GM18519 (cell line): ENCODE data around the gene PRR11.
"Not testable (repeated sequence)": the region's sequence is repeated elsewhere in the genome, so short reads cannot be mapped to it uniquely, and the experiment has no call there.

Experiments used
- ATAC-seq: cut with Tn5 transposase; IDR thresholded peaks from one replicate; pipeline ENCODE4 v1.9.1; 2021; ENCODE audit warnings: mild to moderate bottlenecking, moderate library complexity; ENCODE audit not compliant: unreplicated experiment, low FRiP score

The PRR11 gene

DNA sequence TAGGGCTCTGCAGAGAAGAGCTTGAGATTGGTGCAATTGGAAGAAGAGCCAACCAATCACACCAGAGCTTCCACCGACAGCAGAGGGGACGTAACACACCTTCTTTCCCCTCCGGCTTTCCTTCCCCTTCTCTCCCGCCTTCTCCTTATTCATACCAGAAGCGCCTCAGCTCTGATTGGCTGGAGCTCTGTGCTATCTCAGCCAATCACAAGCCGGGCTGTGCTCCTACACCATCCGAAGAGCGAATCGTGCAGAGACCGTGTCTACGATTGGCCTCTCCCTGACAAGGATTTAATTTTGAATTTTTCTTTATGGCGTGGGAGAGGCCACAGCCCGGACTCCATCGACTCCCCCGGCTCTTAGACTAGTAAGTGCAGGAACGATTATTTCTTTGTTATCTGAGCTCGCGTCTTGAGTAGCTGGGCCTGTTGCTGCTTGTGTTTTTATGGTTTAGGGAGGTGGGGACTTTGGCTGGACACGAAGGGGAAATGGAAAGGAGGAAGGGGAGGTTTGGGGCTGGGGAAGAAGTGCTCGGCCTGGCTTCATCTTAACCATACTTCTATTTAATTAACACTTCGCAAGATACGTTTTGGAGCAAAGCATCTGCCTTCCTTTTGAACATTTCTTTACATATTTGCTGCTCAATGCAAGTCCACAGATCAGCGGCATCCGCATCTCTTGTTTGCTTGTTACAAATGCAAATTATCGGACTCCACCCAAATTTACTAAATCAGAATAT, at the start of gene PRR11:
Gene PRR11 (plus strand): TSS at position 308 of the 739 bp plus-strand sequence. CDS start 14,007 bp downstream, outside the sequence.
- peak; percentile 72 for ATAC-seq

DNA sequence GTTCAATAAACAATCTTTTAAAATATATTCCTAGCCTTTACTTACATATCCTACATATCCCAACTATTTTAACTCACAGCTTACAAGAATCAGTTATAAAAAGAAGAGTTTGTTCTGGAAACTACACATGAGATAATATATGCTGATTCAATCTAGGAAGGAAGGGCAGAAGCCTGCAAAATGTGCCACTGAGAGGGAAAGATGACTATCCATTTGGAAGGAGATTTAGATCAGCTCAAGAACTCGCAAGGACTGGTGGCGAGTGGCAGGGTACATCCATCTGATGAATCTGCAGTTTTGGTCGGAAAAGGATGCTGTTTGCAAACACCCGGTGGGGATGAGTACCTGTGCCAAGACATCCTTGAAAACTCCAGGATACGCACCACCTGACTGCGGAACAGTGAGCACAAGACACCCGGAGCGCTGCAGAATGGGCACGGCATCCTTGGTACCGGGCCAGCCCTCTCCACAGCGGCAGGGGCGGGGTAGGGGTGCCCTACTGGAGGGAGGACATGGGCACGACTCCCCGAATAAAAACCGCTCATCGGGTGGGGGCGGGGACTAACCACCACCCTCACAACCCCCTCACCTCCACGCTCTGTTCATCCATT, 49.6 kb upstream of the PRR11 start:
- ATAC-seq, result peak; percentile 3

DNA sequence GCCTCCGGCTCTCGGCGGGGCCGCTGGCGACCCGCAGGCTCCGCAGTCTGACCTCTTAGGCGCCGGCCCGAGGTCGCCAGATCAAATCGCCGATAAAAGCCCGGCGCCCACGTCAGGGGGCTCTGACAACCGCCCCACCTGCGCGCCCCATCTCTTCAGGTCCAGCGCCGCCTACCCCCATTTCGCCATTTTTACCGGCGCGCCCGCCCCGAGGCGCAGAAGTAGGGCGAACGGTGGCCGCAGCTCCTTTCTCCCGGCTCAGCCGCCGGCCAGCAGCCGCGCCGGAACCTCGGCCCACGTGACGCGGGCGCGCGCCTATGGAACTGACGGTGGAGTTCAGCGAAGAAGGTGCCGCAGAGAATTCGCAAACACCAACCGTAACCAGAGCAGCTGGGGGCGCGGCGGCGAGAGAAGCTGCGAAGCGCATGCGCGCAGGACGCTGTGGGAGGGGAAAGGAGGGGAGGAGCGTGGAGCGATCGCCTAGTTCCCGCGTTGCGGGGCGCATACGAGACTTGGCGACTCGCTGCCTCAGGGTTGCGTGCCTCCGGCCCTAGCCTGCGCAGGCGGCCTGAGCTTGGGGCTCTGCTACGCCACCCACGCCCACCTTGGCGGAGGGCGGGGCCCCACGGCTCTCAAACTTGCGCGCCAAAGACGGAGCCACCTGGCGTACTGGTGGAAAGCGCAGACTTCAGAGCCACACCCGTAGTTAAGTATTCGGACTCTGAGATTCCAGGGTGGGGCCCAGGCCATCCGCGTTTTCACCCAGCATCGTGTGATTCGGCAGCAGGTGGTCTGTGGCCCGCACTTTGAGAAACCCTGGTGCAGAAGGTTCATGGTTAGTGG, 48.9 kb upstream of the PRR11 start, which contains the start of gene TRIM37:
Gene TRIM37 (minus strand): TSS at position 418 of the 843 bp plus-strand sequence. CDS start 419 bp downstream, outside the sequence.
- ATAC-seq, result peak; percentile 83

DNA sequence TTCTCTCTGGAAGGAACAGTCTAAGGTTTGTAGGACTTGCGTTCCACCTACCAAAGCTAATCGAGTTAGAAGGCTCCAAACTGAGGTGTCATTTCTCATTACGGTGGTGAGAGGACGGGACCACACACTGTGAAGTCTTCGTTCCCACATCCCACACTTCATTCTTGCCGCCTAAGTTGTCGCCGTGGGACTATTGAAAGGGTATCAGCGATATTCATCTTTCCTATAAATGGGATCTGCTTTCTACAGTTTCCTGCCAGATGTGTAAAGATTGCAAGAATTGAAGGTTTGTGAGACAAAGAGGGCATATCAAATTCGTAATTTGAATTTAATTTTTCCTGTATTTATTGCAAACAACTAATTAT, 48.3 kb upstream of the PRR11 start:
- no peak for ATAC-seq

DNA sequence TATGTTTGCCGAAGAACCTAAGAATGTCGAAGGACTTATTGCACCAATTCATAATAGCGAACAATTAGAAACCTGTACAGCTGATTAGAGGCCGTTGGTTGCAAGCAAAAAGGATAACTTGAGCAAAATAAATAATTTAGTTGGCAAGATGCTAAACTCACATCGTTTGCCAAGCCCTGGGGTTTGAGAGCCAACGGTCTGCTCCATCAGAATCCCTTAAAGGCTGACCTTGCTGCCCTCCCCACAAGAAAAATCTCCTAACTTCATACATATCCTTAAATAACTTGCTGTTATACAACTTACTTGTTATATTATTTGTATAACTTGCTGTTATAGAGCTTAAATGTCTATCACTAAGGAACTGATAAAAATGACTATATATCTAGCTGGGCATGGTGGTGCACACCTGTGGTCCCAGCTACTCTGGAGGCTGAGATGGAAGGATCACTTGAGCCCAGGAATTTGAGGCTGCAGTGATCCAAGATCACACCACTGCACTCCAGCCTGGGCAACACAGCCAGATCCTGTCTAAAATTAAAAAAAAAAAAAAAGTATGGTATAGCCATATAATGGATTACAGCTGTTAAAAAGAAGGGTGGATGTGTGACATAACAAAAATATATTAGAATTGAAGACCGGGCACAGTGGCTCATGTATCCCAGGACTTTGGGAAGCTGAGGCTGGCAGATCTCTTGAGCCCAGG, 47.0 kb upstream of the PRR11 start:
- no peak for ATAC-seq

DNA sequence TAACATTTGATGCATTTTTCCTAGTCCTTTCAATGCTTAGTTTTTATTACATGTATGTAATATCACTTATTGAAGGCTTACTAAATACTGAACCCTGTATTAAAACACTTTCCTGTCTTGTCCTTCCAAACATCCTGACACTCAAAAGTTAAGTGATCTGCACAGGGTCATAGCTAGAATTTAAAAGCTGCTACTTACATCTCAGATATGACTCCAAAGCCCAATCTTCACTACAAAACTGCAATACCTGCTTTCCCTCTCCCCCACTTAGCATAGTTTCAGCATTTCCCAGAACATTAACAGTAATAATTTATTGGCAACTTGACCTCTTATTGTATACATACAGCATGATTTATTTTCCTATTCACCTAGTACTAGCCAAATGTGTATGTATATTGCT, 44.6 kb upstream of the PRR11 start:
- no peak for ATAC-seq

DNA sequence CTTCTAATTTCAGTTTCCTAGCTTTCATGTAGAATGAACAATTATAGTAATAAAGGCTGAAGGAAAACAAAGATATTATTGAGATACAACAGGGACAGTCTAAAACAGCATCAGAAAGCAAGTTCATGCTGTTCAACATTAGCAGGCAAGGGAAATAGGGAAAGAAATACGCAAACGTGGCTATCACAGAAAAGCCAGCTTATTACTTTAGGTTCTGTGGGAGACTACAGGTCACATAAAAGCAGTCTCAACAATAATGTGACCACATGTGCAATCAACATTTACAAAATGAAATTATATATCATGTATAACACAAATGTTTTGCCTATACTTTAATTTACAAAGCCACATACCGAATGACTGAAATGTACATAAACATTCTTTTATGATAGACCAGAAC, 44.0 kb upstream of the PRR11 start:
- ATAC-seq, result no peak

DNA sequence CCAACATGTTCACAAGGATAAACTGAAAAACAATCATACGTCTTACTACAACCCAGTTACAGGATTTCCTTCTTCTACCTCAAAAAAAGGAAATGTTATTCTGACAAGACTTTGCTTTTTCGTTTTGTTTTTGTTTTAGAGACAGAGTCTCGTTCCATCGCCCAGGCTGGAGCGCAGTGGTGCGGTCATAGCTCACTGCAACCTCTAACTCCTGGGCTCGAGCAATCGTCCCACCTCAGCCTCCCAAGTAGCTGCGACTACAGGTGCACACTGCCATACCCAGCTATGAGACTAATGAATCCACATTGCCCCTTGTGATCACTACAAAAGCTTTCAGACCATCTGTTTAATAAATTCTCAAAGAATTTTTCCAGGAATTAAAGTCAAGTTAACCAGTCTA, 40.1 kb upstream of the PRR11 start:
- no peak for ATAC-seq

DNA sequence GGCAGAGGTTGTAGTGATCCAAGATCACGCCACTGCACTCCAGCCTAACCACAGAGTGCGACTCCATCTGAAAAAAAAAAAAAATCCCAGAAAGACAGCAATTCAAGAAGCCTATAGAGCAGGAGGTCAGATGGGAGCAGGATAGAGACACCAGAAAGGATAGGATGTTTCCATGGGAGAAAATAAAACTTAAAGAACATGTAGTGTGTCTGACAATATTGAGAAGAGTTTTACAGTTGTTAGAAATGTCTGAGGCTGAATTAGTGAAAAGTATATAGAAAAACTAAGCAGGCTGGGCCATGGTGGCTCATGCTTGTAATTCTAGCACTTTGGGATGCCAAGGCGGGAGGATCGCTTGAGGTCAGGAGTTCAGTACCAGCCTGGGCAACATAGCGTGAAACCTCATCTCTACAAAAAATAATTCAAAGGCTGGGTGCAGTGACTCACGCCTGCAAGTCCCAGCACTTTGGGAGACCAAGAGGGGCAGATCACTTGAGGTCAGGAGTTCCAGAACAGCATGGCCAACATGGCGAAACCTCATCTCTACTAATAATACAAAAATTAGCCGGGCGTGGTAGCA, 33.6 kb upstream of the PRR11 start:
- no peak for ATAC-seq

DNA sequence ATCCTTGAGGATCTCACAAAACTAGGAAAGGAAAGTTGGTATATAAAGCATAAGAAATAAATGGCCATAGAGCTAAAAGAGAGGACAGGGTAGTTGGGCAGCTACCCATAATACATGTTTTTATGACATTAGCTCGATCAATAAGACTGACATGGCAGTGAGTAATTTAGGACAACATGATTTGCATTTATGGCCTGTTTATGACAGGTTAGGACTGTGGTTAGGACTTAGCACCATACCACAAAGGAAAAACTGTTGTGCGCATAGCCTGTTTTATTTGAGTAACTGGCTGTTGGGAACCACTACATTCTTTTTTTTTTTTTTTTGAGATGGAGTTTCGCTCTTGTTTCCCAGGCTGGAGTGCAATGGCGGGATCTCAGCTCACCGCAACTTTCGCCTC, 30.9 kb upstream of the PRR11 start:
- ATAC-seq, result no peak

DNA sequence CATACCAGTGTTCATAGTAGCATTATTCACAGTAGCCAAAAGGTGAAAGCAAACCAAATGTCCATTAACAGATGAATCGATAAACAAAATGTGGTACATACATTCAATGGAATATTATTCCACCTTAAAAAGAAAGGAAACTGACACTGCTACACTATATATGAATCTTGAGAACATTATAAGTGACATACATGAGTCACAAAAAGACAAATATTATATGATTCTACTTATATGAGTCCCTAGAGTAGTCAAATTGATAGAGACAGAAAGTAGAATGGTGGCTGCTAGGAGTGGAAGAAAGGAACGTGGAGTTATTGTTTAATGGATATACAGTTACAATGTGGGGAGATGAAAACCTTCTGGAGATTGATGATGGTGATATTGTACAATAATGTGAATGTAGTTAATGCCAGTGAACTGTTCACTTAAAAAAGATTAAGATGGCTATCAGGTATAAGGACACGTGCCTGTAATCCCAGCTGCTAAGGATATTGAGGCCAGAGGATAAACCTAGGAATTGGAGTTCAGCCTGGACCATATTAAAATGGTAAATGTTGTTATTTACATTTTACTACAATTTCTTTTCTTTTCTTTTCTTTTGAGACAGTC, 28.6 kb upstream of the PRR11 start:
- ATAC-seq, result no peak

DNA sequence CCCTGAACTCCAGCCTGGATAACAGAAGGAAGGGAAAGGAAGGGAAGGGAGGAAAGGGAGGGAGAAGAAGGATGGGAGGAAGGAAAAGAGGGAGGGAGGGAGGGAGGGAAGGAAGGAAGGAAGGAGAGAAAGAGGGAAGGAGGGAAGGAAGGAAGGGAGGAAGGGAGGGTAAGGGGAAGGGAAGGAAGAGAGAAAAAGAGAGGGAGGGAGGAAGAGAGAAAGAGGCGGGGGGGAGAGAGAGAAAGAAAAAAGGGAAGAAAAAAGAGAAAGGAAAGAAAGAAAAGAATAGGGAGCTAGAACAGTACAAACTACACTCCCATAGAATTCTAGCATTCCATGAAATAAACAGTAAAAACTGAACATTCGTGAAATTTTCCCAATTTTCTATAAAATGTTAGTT, 25.7 kb upstream of the PRR11 start:
- ATAC-seq, result no peak

DNA sequence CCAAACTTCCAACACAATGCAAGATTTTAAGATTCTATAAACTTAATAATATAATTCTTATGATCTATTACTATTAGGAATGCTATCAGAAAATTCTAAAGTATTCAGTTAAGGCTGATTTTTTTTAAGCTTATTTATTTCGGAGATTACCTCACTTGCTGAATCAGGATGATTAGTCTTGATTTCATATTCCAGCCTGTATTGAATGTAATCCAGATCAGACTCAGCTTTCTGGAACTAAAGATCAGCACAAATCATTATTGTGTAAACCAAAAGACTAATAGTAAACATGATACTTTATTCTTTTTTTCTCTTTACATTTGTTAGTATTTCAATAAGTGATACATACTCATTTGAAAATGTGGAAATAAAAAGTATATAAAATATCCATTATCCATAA, 24.4 kb upstream of the PRR11 start:
- no peak for ATAC-seq

DNA sequence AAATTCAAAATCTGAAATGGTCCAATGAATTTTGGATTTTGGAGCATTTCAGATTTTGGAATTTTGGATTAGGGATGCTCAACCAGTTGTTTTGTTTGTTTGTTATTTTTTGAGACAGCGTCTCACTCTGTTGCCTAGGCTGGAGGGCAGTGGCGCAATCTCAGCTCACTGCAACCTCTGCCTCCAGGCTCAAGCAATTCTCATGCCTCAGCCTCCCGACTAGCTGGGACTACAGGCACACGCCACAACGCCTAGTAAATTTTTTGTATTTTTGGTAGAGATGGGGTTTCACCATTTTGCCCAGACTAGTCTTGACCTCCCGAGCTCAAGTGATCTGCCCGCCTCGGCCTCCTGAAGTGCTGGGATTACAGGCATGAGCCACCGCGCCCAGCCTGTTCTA, 17.2 kb upstream of the PRR11 start:
- not testable (repeated sequence) for ATAC-seq

DNA sequence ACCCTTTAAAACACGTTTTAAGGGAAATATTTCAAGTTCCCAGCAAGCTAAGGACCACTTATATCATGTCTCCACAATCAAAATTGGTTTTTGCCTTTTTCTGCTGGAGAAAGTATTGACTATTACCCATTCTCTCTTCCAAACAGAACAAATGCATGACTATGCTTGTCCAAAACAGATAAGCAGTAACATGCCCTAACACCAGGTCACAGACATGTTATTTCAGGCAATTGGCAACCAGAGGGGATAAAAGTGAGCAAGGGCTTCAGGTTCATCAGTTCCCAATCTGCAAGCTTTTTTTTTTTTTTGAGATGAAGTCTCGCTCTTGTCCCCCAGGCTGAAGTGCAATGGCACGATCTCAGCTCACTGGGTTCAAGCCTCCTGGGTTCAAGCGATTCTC, 15.6 kb upstream of the PRR11 start:
- ATAC-seq, result no peak

DNA sequence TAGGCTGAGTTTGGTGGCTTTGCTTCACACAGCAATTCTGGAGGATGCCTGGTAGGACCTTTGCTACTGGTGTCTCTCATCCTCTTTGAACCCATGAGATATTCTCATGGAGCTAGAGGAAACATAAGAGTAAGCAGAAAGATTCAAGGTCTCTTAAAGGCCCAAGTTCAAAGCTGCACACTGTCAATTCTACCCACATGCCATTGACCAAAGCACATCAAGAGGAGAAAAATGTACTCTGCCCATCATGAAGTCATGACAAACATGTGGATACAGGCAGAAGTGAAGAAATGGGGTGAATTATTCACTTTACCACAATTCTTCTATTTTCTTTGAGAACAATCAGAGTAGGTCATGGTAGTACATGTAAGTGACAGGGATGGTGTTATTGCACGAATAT, 13.7 kb upstream of the PRR11 start:
- ATAC-seq, result no peak

DNA sequence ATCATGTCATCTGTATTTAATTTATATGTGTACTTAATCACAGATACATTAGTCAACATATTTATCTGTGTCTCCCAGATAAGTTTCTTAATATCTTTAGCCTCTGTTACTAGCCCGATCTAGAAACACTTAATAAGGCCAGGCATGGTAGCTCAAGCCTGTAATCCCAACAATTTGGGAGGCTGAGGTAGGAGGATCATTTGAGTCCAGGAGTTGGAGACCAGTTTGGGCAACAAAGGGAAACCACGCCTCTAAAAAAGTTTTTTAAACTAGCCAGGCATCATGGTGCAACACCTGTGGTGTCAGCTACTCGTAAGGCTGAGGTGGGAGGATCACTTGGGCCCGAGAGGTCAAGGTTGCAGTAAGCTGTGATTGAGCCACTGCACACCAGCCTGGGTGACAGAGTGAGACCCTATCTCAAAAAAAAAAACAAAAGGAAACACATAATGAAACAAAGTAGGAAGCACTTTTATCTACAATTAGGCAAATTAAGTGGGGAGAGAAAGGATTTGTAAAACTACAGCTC, 9.9 kb upstream of the PRR11 start:
- no peak for ATAC-seq

DNA sequence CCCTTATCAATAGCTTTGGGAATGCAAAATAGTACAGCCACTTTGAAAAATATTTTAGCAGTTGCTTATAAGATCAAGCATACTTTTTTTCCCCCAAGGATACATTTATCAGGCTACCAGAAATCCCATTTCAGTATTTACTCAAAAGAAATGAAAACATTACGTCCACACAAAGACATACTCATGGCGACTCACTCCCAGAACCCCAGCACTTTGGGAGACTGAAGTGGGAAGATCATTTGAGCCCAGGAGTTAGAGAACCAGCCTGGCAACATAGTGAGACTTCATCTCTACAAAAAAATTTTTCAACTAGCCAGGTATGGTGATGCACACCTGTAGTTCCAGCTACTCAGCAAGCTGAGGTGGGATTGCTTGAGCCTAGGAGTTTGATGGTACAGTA, 6.5 kb upstream of the PRR11 start:
- ATAC-seq, result no peak

DNA sequence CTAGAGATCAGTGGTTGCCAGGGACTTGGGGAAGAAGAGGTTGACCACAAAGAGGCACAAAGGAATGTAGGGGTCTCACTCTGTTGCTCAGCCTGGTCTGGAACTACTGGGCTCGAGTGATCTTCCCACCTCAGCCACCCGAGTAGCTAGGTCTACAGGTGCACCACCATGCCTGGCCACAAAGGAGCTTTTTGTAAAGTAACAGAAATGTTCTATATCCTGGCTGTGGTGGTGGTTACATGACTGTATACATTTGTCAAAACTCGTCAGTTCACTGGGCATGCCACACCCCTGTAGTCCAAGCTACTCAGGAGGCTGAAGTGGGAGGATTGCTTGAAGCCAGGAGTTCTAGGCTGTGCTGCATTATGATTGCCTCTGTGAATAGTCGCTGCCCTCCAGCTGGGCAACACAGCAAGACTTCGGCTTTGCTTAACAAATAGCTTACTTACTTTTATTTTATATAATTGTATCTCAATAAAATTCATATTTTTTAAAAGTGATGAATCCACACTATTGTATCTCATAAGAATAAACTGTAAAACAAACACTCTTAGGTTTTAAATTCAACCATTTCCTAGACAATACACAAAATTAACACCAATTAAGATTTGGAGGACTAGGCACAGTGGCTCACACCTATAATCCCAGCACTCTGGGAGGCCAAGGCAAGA, 5.6 kb upstream of the PRR11 start:
- no peak for ATAC-seq
